Measurements from ENCODE around the gene SNX24.

Gene SNX24

DNA sequence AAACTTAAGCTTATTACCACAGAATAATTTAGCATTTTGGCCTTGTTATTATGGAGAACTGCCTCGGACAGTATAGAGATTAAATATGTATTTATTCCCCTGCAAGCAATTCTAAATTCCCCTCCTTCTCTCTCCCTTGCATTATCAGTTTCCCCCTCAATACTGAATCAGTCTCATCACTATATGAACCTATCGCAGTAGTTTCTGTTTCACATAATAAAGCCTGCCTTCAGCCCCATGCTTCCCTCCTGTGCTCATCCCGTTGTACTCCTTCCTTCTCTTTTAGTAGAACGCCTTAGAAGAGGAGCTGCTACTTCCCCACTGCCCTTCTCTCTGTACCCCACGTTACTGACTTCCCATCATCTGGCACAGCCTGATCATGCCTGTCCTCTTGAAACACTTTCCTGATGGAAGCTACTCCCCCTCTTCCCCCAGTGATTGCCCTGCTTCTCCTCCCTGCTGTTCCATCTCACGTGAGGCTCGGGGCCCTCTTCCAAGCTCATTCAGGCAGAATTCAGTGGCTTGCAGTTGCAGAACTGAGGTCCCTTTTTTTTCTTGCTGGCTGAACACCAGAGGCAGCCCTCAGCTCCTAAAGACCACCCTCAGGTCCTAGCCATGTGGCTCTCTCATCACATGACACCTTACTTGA is 97.8 kb downstream of the SNX24 start:
- Histone ChIP-seq H3K27ac (ENCODE audit: low read depth, low read length) (no peak overlapping the region), H3K9ac (ENCODE audit: low read length) (no peak overlapping the region), H4K20me1 (ENCODE audit: low read depth, low read length) (no peaks in the 10 kb centered on the region), H3K27me3 (ENCODE audit: low read length) (no peaks in the 10 kb centered on the region), H3K4me3 (ENCODE audit: insufficient read depth, low read length, poor library complexity, severe bottlenecking) (no peak overlapping the region), H3K79me2 (ENCODE audit: insufficient read depth, low read length) (no peaks in the 10 kb centered on the region), H3K9me3 (ENCODE audit: insufficient read depth, low read length) (no peaks in the 10 kb centered on the region), H2AFZ (ENCODE audit: low read depth, low read length, severe bottlenecking) (no peak overlapping the region), H3F3A (ENCODE audit: insufficient read depth) (no peaks in the 10 kb centered on the region), H3K9me2 (replicated peaks; ENCODE audit: insufficient read depth, low read length) (no peaks in the 10 kb centered on the region), H3K4me2 (ENCODE audit: low read depth, low read length, poor library complexity, severe bottlenecking) (no peak overlapping the region), H3K36me3 (ENCODE audit: low read length) (no peaks in the 10 kb centered on the region)
- TF ChIP-seq, protein P1, sequence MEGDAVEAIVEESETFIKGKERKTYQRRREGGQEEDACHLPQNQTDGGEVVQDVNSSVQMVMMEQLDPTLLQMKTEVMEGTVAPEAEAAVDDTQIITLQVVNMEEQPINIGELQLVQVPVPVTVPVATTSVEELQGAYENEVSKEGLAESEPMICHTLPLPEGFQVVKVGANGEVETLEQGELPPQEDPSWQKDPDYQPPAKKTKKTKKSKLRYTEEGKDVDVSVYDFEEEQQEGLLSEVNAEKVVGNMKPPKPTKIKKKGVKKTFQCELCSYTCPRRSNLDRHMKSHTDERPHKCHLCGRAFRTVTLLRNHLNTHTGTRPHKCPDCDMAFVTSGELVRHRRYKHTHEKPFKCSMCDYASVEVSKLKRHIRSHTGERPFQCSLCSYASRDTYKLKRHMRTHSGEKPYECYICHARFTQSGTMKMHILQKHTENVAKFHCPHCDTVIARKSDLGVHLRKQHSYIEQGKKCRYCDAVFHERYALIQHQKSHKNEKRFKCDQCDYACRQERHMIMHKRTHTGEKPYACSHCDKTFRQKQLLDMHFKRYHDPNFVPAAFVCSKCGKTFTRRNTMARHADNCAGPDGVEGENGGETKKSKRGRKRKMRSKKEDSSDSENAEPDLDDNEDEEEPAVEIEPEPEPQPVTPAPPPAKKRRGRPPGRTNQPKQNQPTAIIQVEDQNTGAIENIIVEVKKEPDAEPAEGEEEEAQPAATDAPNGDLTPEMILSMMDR (IDR thresholded peaks at IDR 0.05; ENCODE audit: insufficient read depth, low read length, poor library complexity, severe bottlenecking), result no peak
- TF ChIP-seq EZH2phosphoT487 (conservative IDR thresholded peaks at IDR 0.05; ENCODE audit: low read length), result no peak

DNA sequence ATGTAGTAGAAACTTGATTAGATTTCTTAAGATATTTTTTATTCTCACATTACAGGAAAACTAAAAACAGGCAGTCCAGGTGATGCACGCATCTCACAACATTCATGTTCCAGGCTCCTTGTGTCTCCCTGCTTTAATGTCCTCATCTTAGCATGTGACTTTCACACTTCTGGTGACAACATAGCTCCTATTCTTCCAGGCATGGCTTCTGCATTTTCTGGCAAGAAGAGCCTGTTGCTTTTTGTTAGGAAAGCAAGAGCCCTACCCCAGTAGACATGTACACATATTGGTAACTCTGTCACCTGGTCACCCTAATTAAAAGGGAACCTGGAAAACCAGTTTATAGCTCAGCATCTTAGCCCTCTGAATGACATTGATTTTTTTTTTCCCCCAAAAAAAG is 98.6 kb downstream of the SNX24 start:
- H3K9me3 ChIP-seq (ENCODE audit: insufficient read depth, low read length), result no peaks in the 10 kb centered on the region
- H3K36me3 ChIP-seq (ENCODE audit: low read length), result no peaks in the 10 kb centered on the region
- H3K9ac ChIP-seq (ENCODE audit: low read length), result no peak overlapping the region
- H2AFZ ChIP-seq (ENCODE audit: low read depth, low read length, severe bottlenecking), result no peak overlapping the region
- TF ChIP-seq, protein P1 (IDR thresholded peaks at IDR 0.05; ENCODE audit: insufficient read depth, low read length, poor library complexity, severe bottlenecking), result no peak
- no peak for TF ChIP-seq EZH2phosphoT487 (conservative IDR thresholded peaks at IDR 0.05; ENCODE audit: low read length)
- H3F3A ChIP-seq (ENCODE audit: insufficient read depth), result no peaks in the 10 kb centered on the region
- H3K79me2 ChIP-seq (ENCODE audit: insufficient read depth, low read length), result no peaks in the 10 kb centered on the region
- no peak overlapping the region for H3K4me2 ChIP-seq (ENCODE audit: low read depth, low read length, poor library complexity, severe bottlenecking)
- no peak overlapping the region for H3K4me3 ChIP-seq (ENCODE audit: insufficient read depth, low read length, poor library complexity, severe bottlenecking)
- no peaks in the 10 kb centered on the region for H3K27me3 ChIP-seq (ENCODE audit: low read length)
- no peaks in the 10 kb centered on the region for H3K9me2 ChIP-seq (replicated peaks; ENCODE audit: insufficient read depth, low read length)
- no peaks in the 10 kb centered on the region for H4K20me1 ChIP-seq (ENCODE audit: low read depth, low read length)
- no peak overlapping the region for H3K27ac ChIP-seq (ENCODE audit: low read depth, low read length)

DNA sequence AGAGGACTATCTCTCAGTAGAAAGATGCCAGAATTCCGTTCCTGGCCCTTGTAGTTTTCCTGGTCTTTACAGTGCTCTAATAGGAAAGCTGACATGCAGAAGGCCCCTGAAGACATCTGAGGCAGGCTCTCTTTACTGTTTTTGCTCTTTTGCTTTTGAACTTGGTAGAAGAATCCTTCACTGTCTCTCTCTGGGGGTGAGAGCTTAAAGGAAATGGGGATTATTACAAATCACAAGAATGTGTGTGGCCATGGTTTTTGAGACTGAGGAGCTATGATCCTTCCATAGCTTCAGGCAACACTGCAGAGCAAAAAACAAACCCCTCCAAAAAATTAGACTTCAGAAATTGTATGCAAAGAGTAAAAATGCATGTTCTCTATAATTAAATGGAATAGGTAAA is 102.0 kb downstream of the SNX24 start:
- no peak overlapping the region for H3K4me2 ChIP-seq (ENCODE audit: low read depth, low read length, poor library complexity, severe bottlenecking)
- no peaks in the 10 kb centered on the region for H3K9me3 ChIP-seq (ENCODE audit: insufficient read depth, low read length)
- no peak overlapping the region for H2AFZ ChIP-seq (ENCODE audit: low read depth, low read length, severe bottlenecking)
- H4K20me1 ChIP-seq (ENCODE audit: low read depth, low read length), result no peaks in the 10 kb centered on the region
- no peak overlapping the region for H3K9ac ChIP-seq (ENCODE audit: low read length)
- no peaks in the 10 kb centered on the region for H3F3A ChIP-seq (ENCODE audit: insufficient read depth)
- H3K27ac ChIP-seq (ENCODE audit: low read depth, low read length), result no peak overlapping the region
- H3K36me3 ChIP-seq (ENCODE audit: low read length), result no peaks in the 10 kb centered on the region
- TF ChIP-seq, protein P1 (IDR thresholded peaks at IDR 0.05; ENCODE audit: insufficient read depth, low read length, poor library complexity, severe bottlenecking), result no peak
- no peak for TF ChIP-seq EZH2phosphoT487 (conservative IDR thresholded peaks at IDR 0.05; ENCODE audit: low read length)
- no peaks in the 10 kb centered on the region for H3K9me2 ChIP-seq (replicated peaks; ENCODE audit: insufficient read depth, low read length)
- H3K27me3 ChIP-seq (ENCODE audit: low read length), result no peaks in the 10 kb centered on the region
- no peaks in the 10 kb centered on the region for H3K79me2 ChIP-seq (ENCODE audit: insufficient read depth, low read length)
- H3K4me3 ChIP-seq (ENCODE audit: insufficient read depth, low read length, poor library complexity, severe bottlenecking), result no peak overlapping the region

Measured in SU-DHL-6 (cell line).